ENCODE results near the gene LYG1. TPM values are rescaled to one million over a fixed set of nuclear protein-coding genes. Genes with fewer than 3 reads are reported as not detected.

LYG1 gene
- polyA plus RNA-seq, 1 donor (not counting 4 experiments of a cell fraction or from before 2014, with no cell fraction given): 1.1 TPM

DNA sequence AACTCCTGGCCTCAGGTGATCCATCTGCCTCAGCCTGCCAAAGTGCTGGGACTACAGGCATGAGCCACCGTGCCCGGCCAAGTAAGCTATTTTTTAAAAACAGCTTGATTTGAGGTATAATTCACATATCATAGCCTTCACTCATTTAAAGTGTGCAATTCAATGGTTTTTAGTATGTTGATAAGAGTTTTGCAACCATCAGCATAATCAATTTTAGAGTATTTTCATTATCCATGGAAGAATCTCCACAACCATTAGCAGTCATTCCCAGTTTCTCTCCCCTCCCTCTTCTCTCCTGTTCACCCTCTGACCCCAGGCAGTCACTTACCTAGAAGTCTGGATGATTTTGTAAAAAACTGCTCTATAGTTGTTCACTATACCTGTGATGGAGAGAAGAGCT is 40.8 kb downstream of the LYG1 start:
- H3K4me2 ChIP-seq (ENCODE audit: control insufficient read depth, extremely low read depth, insufficient read depth, low read depth, low read length): no peak overlapping the region
- FAIRE-seq (no peak), DNase-seq (ENCODE audit: low read depth, low spot score) (no peak)
- peaks cover 15% of the 10 kb centered on the region for H3K4me1 ChIP-seq (ENCODE audit: control insufficient read depth, extremely low read depth, insufficient read depth, low read length)
- TF ChIP-seq, protein P1, sequence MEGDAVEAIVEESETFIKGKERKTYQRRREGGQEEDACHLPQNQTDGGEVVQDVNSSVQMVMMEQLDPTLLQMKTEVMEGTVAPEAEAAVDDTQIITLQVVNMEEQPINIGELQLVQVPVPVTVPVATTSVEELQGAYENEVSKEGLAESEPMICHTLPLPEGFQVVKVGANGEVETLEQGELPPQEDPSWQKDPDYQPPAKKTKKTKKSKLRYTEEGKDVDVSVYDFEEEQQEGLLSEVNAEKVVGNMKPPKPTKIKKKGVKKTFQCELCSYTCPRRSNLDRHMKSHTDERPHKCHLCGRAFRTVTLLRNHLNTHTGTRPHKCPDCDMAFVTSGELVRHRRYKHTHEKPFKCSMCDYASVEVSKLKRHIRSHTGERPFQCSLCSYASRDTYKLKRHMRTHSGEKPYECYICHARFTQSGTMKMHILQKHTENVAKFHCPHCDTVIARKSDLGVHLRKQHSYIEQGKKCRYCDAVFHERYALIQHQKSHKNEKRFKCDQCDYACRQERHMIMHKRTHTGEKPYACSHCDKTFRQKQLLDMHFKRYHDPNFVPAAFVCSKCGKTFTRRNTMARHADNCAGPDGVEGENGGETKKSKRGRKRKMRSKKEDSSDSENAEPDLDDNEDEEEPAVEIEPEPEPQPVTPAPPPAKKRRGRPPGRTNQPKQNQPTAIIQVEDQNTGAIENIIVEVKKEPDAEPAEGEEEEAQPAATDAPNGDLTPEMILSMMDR (optimal IDR thresholded peaks at IDR 0.05 in 1 of 3, IDR thresholded peaks at IDR 0.05 in 1 of 3, conservative IDR thresholded peaks at IDR 0.05 in 1 of 3; ENCODE audit: extremely low read depth in 1 of 3, insufficient read depth in 2 of 3, low read length in 3 of 3): no peak
- TF ChIP-seq EZH2 (IDR thresholded peaks at IDR 0.05; ENCODE audit: low read length): no peak
- no peak overlapping the region for H3K9ac ChIP-seq (ENCODE audit: control insufficient read depth, extremely low read depth, insufficient read depth, low read length)
- no peak overlapping the region for H2AFZ ChIP-seq (ENCODE audit: control insufficient read depth, low read length)
- H3K27me3 ChIP-seq (ENCODE audit: control insufficient read depth, extremely low read depth, insufficient read depth, low read length): no peaks in the 10 kb centered on the region
- H3K9me1 ChIP-seq (ENCODE audit: control insufficient read depth, extremely low read depth, insufficient read depth, low read length): no peaks in the 10 kb centered on the region
- H3K4me3 ChIP-seq (ENCODE audit: control insufficient read depth in 2 of 3, extremely low read depth in 1 of 3, insufficient read depth in 2 of 3, low read depth in 1 of 3, low read length in 3 of 3): no peak overlapping the region
- H3K79me2 ChIP-seq (ENCODE audit: control insufficient read depth, insufficient read depth, low read length): no peaks in the 10 kb centered on the region
- dilution Hi-C loops (cut with MboI; ENCODE audit: extremely low pct_ligation_motif_present, low sequenced_read_pairs): no loop called here
- no peaks in the 10 kb centered on the region for H4K20me1 ChIP-seq (ENCODE audit: control insufficient read depth, extremely low read depth, insufficient read depth, low read length)
- no peak overlapping the region for H3K27ac ChIP-seq (ENCODE audit: control insufficient read depth, insufficient read depth, low read length)
- no peaks in the 10 kb centered on the region for H3K36me3 ChIP-seq (ENCODE audit: control insufficient read depth in 2 of 2, extremely low read depth in 1 of 2, insufficient read depth in 2 of 2, low read length in 2 of 2)
- no peaks in the 10 kb centered on the region for H3K9me3 ChIP-seq (ENCODE audit: control insufficient read depth, low read depth, low read length)

DNA sequence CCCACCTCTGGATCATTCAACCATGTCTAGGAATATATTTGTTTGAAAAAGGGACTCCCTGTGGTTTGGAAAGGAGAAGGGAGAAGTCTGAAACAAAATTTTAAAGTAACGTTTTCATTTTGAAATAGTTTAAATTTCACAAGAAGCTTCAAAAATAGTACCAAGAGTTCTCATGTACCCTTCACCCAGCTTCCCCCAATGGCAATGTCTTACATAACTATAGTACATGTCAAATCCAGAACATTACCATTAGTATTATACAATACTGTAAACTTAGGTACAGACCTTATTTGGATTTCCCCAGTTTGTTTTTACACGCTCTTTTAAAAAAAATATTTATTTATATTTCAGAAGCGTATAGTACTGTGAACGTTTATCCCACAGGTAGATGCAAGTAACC is 41.5 kb downstream of the LYG1 start:
- H3K79me2 ChIP-seq (ENCODE audit: control insufficient read depth, insufficient read depth, low read length): no peaks in the 10 kb centered on the region
- H3K4me3 ChIP-seq (ENCODE audit: control insufficient read depth in 2 of 3, extremely low read depth in 1 of 3, insufficient read depth in 2 of 3, low read depth in 1 of 3, low read length in 3 of 3): no peak overlapping the region
- H3K9me1 ChIP-seq (ENCODE audit: control insufficient read depth, extremely low read depth, insufficient read depth, low read length): no peaks in the 10 kb centered on the region
- no peaks in the 10 kb centered on the region for H3K36me3 ChIP-seq (ENCODE audit: control insufficient read depth in 2 of 2, extremely low read depth in 1 of 2, insufficient read depth in 2 of 2, low read length in 2 of 2)
- no peaks in the 10 kb centered on the region for H4K20me1 ChIP-seq (ENCODE audit: control insufficient read depth, extremely low read depth, insufficient read depth, low read length)
- peaks cover 15% of the 10 kb centered on the region for H3K4me1 ChIP-seq (ENCODE audit: control insufficient read depth, extremely low read depth, insufficient read depth, low read length)
- no peaks in the 10 kb centered on the region for H3K9me3 ChIP-seq (ENCODE audit: control insufficient read depth, low read depth, low read length)
- dilution Hi-C loops (cut with MboI; ENCODE audit: extremely low pct_ligation_motif_present, low sequenced_read_pairs): no loop called here
- no peak overlapping the region for H3K27ac ChIP-seq (ENCODE audit: control insufficient read depth, insufficient read depth, low read length)
- TF ChIP-seq, protein P1 (optimal IDR thresholded peaks at IDR 0.05 in 1 of 3, IDR thresholded peaks at IDR 0.05 in 1 of 3, conservative IDR thresholded peaks at IDR 0.05 in 1 of 3; ENCODE audit: extremely low read depth in 1 of 3, insufficient read depth in 2 of 3, low read length in 3 of 3): no peak
- TF ChIP-seq EZH2 (IDR thresholded peaks at IDR 0.05; ENCODE audit: low read length): no peak
- H3K4me2 ChIP-seq (ENCODE audit: control insufficient read depth, extremely low read depth, insufficient read depth, low read depth, low read length): no peak overlapping the region
- H3K9ac ChIP-seq (ENCODE audit: control insufficient read depth, extremely low read depth, insufficient read depth, low read length): no peak overlapping the region
- DNase-seq (ENCODE audit: low read depth, low spot score): no peak
- no peaks in the 10 kb centered on the region for H3K27me3 ChIP-seq (ENCODE audit: control insufficient read depth, extremely low read depth, insufficient read depth, low read length)
- no peak overlapping the region for H2AFZ ChIP-seq (ENCODE audit: control insufficient read depth, low read length)
- no peak for FAIRE-seq

Data from keratinocyte (primary cell).